ENCODE data around the gene PET117. TPM values are rescaled to one million over a fixed set of nuclear protein-coding genes. Genes with fewer than 3 reads are reported as not detected.

Gene PET117
- polyA plus RNA-seq, 1 donor from 2014 or later, result 39.0 TPM

DNA sequence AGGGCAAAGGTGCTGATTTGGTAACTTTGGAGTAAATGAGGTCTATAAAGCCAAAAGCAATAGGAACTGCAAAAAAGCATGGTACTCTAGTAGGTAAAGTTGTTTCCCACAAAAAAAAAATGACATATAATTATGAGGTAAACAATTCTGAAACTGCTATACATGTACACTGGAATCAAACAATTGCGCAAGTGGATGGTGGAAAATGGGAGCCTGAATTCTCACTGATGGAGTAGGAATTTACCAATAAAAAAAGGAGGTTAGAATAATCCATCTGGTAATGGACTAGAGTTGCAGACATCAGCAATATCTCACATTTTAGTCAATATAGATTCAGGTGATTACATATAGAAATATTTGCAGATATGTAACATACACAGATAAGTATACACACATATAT lies 5.0 kb upstream of the PET117 start:
- no peak overlapping the region for H3K27ac ChIP-seq (ENCODE audit: low read length)
- no peak overlapping the region for H3K4me2 ChIP-seq (ENCODE audit: low read length)
- no peak overlapping the region for H3K9ac ChIP-seq (ENCODE audit: low read length)
- no peak overlapping the region for H3K4me3 ChIP-seq (ENCODE audit: low read length)
- H2AFZ ChIP-seq (ENCODE audit: low read depth, low read length), result no peak overlapping the region
- H3K36me3 ChIP-seq (ENCODE audit: insufficient read depth, low read length), result no peaks in the 10 kb centered on the region
- no peaks in the 10 kb centered on the region for H4K20me1 ChIP-seq (ENCODE audit: insufficient read depth)
- no peaks in the 10 kb centered on the region for H3K9me3 ChIP-seq (ENCODE audit: low read length)
- no peaks in the 10 kb centered on the region for H3K79me2 ChIP-seq (replicated peaks; ENCODE audit: insufficient read depth, low read length)
- TF ChIP-seq TAF1 (IDR thresholded peaks at IDR 0.05; ENCODE audit: low read depth) (no peak), SMC3 (conservative IDR thresholded peaks at IDR 0.05; ENCODE audit: poor library complexity) (no peak), POLR2AphosphoS5 (IDR thresholded peaks at IDR 0.05) (no peak), EZH2 (IDR thresholded peaks at IDR 0.05; ENCODE audit: borderline replicate concordance, insufficient read depth, low read length, poor library complexity, severe bottlenecking) (no peak), RAD21 (conservative IDR thresholded peaks at IDR 0.05) (no peak), EP300 (conservative IDR thresholded peaks at IDR 0.05; ENCODE audit: poor library complexity, severe bottlenecking) (no peak)
- TF ChIP-seq, protein P1, sequence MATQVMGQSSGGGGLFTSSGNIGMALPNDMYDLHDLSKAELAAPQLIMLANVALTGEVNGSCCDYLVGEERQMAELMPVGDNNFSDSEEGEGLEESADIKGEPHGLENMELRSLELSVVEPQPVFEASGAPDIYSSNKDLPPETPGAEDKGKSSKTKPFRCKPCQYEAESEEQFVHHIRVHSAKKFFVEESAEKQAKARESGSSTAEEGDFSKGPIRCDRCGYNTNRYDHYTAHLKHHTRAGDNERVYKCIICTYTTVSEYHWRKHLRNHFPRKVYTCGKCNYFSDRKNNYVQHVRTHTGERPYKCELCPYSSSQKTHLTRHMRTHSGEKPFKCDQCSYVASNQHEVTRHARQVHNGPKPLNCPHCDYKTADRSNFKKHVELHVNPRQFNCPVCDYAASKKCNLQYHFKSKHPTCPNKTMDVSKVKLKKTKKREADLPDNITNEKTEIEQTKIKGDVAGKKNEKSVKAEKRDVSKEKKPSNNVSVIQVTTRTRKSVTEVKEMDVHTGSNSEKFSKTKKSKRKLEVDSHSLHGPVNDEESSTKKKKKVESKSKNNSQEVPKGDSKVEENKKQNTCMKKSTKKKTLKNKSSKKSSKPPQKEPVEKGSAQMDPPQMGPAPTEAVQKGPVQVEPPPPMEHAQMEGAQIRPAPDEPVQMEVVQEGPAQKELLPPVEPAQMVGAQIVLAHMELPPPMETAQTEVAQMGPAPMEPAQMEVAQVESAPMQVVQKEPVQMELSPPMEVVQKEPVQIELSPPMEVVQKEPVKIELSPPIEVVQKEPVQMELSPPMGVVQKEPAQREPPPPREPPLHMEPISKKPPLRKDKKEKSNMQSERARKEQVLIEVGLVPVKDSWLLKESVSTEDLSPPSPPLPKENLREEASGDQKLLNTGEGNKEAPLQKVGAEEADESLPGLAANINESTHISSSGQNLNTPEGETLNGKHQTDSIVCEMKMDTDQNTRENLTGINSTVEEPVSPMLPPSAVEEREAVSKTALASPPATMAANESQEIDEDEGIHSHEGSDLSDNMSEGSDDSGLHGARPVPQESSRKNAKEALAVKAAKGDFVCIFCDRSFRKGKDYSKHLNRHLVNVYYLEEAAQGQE (IDR thresholded peaks at IDR 0.05; ENCODE audit: borderline replicate concordance), result no peak
- H3K27me3 ChIP-seq (ENCODE audit: insufficient read depth, low read depth, low read length), result no peaks in the 10 kb centered on the region
- H3F3A ChIP-seq (ENCODE audit: insufficient read depth, low read length, poor library complexity, severe bottlenecking), result no peaks in the 10 kb centered on the region
- no peaks in the 10 kb centered on the region for H3K9me2 ChIP-seq (ENCODE audit: insufficient read depth, low read length)

DNA sequence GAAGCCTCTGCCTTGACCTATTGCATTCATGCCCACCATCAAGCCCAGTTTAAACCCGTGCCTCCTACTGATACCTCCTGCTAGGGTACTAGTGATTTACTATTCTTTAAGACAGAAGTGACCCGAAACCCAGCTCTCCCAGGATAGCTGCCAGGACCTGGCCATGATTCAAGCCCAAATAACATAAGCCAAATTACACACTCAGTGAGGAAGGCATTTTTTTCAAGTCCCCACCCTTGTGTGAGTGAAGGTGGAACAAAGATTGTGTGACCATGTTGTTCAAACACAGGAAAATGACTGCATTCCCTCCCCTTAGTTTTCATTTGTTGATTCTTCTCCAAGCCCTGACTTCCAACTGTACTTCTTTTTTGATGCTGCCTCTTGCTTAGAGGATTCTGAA lies 3.7 kb upstream of the PET117 start:
- Histone ChIP-seq H3K9me2 (ENCODE audit: insufficient read depth, low read length) (no peaks in the 10 kb centered on the region), H3K9ac (ENCODE audit: low read length) (no peak overlapping the region), H4K20me1 (ENCODE audit: insufficient read depth) (no peaks in the 10 kb centered on the region), H3K27me3 (ENCODE audit: insufficient read depth, low read depth, low read length) (no peaks in the 10 kb centered on the region), H3F3A (ENCODE audit: insufficient read depth, low read length, poor library complexity, severe bottlenecking) (no peaks in the 10 kb centered on the region), H3K79me2 (replicated peaks; ENCODE audit: insufficient read depth, low read length) (peaks cover 6% of the 10 kb centered on the region), H3K27ac (ENCODE audit: low read length) (no peak overlapping the region), H3K36me3 (ENCODE audit: insufficient read depth, low read length) (no peaks in the 10 kb centered on the region), H3K4me2 (ENCODE audit: low read length) (no peak overlapping the region), H3K4me3 (ENCODE audit: low read length) (no peak overlapping the region), H3K9me3 (ENCODE audit: low read length) (no peaks in the 10 kb centered on the region), H2AFZ (ENCODE audit: low read depth, low read length) (no peak overlapping the region)
- TF ChIP-seq, protein P2, sequence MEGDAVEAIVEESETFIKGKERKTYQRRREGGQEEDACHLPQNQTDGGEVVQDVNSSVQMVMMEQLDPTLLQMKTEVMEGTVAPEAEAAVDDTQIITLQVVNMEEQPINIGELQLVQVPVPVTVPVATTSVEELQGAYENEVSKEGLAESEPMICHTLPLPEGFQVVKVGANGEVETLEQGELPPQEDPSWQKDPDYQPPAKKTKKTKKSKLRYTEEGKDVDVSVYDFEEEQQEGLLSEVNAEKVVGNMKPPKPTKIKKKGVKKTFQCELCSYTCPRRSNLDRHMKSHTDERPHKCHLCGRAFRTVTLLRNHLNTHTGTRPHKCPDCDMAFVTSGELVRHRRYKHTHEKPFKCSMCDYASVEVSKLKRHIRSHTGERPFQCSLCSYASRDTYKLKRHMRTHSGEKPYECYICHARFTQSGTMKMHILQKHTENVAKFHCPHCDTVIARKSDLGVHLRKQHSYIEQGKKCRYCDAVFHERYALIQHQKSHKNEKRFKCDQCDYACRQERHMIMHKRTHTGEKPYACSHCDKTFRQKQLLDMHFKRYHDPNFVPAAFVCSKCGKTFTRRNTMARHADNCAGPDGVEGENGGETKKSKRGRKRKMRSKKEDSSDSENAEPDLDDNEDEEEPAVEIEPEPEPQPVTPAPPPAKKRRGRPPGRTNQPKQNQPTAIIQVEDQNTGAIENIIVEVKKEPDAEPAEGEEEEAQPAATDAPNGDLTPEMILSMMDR (IDR thresholded peaks at IDR 0.05; ENCODE audit: poor library complexity, severe bottlenecking), result no peak
- no peak for TF ChIP-seq POLR2AphosphoS5 (IDR thresholded peaks at IDR 0.05)
- no peak for TF ChIP-seq EZH2 (IDR thresholded peaks at IDR 0.05; ENCODE audit: borderline replicate concordance, insufficient read depth, low read length, poor library complexity, severe bottlenecking)
- TF ChIP-seq TAF1 (IDR thresholded peaks at IDR 0.05; ENCODE audit: low read depth), result no peak
- no peak for TF ChIP-seq SMC3 (conservative IDR thresholded peaks at IDR 0.05; ENCODE audit: poor library complexity)
- TF ChIP-seq, protein P1 (IDR thresholded peaks at IDR 0.05; ENCODE audit: borderline replicate concordance), result no peak
- no peak for TF ChIP-seq MXI1 (conservative IDR thresholded peaks at IDR 0.05; ENCODE audit: poor library complexity, severe bottlenecking)
- TF ChIP-seq RAD21 (conservative IDR thresholded peaks at IDR 0.05), result no peak
- TF ChIP-seq EP300 (conservative IDR thresholded peaks at IDR 0.05; ENCODE audit: poor library complexity, severe bottlenecking), result no peak
